SK-N-SH (cell line): ENCODE data around the gene TEX35. TPM values are rescaled to one million over a fixed set of nuclear protein-coding genes. Genes with fewer than 3 reads are reported as not detected.

ENCODE experiments used
- CTCF ChIA-PET: fragments of 300-600, 350-600 bp; formaldehyde crosslinking; extraction: SDS; loops from one replicate; lab custom pipeline; 2021; lab: Yijun Ruan, JAX
- POLR2A ChIA-PET: fragments of 350-600 bp; sonication (Branson Sonifier 250); formaldehyde crosslinking; extraction: SDS; loops from one replicate; lab custom pipeline; 2020; ENCODE audit warnings: antibody characterized with exemption, inconsistent platforms; lab: Yijun Ruan, JAX
- DNase-seq: peaks from one replicate; pipeline ENCODE4 v3.0.0; 2012
- H2AFZ ChIP-seq: fragments of 200-600 bp; sonication (generic); 2 replicates; pipeline ENCODE4 v1.8.1; 2016; ENCODE audit warnings: antibody characterized with exemption, mild to moderate bottlenecking, low read depth
- H3F3A ChIP-seq: fragments of 200-600 bp; sonication (generic); replicated peaks from 2 replicates; pipeline ENCODE3; 2016; ENCODE audit warnings: antibody characterized with exemption, mild to moderate bottlenecking; ENCODE audit not compliant: insufficient read depth
- H3K27ac ChIP-seq, 2 experiments: fragments of 200-500 bp in 1 of 2; fragments of 200-600 bp in 1 of 2; sonication (Bioruptor generic) in 1 of 2; sonication (generic), shearing (Covaris generic) in 1 of 2; 2 replicates each; pipeline versions ENCODE4 v1.5.1 to v1.6.1; 2014 to 2016; ENCODE audit warnings: low read depth in 2 of 2, inconsistent platforms in 1 of 2, low read length in 1 of 2, mild to moderate bottlenecking in 1 of 2, mixed read lengths in 1 of 2
- H3K27me3 ChIP-seq: fragments of 200-600 bp; sonication (generic), shearing (Covaris generic); 2 replicates; pipeline ENCODE4 v1.6.1; 2016; ENCODE audit warnings: mixed run types; ENCODE audit not compliant: insufficient read depth
- H3K36me3 ChIP-seq, 2 experiments: fragments of 200-500 bp in 1 of 2; fragments of 200-600 bp in 1 of 2; sonication (Bioruptor generic) in 1 of 2; sonication (generic) in 1 of 2; replicated peaks in 1 of 2; 2 replicates each; pipeline versions ENCODE3 to v1.5.1; 2014 to 2016; ENCODE audit warnings: low read length in 1 of 2, mild to moderate bottlenecking in 1 of 2; ENCODE audit not compliant: insufficient read depth in 2 of 2, control insufficient read depth in 1 of 2
- H3K4me1 ChIP-seq, 2 experiments: fragments of 200-500 bp in 1 of 2; fragments of 200-600 bp in 1 of 2; sonication (Bioruptor generic) in 1 of 2; sonication (generic), shearing (Covaris generic) in 1 of 2; 2 replicates each; pipeline versions ENCODE4 v1.5.1 to v1.6.1; 2014 to 2016; ENCODE audit warnings: low read depth in 1 of 2, low read length in 1 of 2, mixed run types in 1 of 2; ENCODE audit not compliant: insufficient read depth in 2 of 2, control insufficient read depth in 1 of 2
- H3K4me2 ChIP-seq: fragments of 200-600 bp; sonication (generic), shearing (Covaris generic); 2 replicates; pipeline ENCODE4 v1.6.1; 2017; ENCODE audit warnings: mixed run types
- H3K4me3 ChIP-seq, 2 experiments: fragments of 200-500 bp in 1 of 2; fragments of 200-600 bp in 1 of 2; sonication (Bioruptor generic) in 1 of 2; sonication (generic), shearing (Covaris generic) in 1 of 2; 2 replicates each; pipeline versions ENCODE4 v1.5.1 to v1.8.1; 2014 to 2016; ENCODE audit warnings: low read depth in 2 of 2, inconsistent platforms in 1 of 2, low read length in 1 of 2, mild to moderate bottlenecking in 1 of 2, mixed read lengths in 1 of 2, moderate library complexity in 1 of 2
- H3K79me2 ChIP-seq: fragments of 200-600 bp; sonication (generic); 2 replicates; pipeline ENCODE4 v1.8.1; 2017; ENCODE audit warnings: mild to moderate bottlenecking; ENCODE audit not compliant: insufficient read depth
- H3K9ac ChIP-seq: fragments of 200-600 bp; sonication (generic); 2 replicates; pipeline ENCODE4 v1.6.1; 2017; ENCODE audit warnings: mixed run types
- H3K9me2 ChIP-seq: fragments of 200-600 bp; sonication (generic); 2 replicates; pipeline ENCODE4 v1.6.1; 2017; ENCODE audit warnings: mixed run types
- H3K9me3 ChIP-seq: fragments of 200-600 bp; sonication (generic); 2 replicates; pipeline ENCODE4 v1.6.1; 2017; ENCODE audit warnings: mixed run types, mild to moderate bottlenecking, moderate library complexity
- H4K20me1 ChIP-seq: fragments of 200-600 bp; sonication (generic); 2 replicates; pipeline ENCODE4 v1.6.1; 2017; ENCODE audit warnings: mild to moderate bottlenecking, mixed run types; ENCODE audit not compliant: insufficient read depth
- CHD2 ChIP-seq: fragments of 150-350 bp; IDR thresholded peaks from 2 replicates; pipeline ENCODE4 v1.6.1; 2018; ENCODE audit warnings: low read length; ENCODE audit not compliant: partially characterized antibody
- EP300 ChIP-seq, 2 experiments: IDR thresholded peaks; 2 replicates each; pipeline versions ENCODE4 v1.4.0 to v1.6.1; 2012; ENCODE audit warnings: borderline replicate concordance in 1 of 2, low read depth in 1 of 2, low read length in 1 of 2
- FOSL2 ChIP-seq: IDR thresholded peaks from 2 replicates; pipeline ENCODE4 v1.4.0; 2012; ENCODE audit warnings: low read depth, mild to moderate bottlenecking, moderate library complexity, borderline replicate concordance
- MXI1 ChIP-seq: IDR thresholded peaks from 2 replicates; pipeline ENCODE4 v1.6.1; 2012; ENCODE audit warnings: mild to moderate bottlenecking, low read depth, low read length, improper control_type of control experiment
- NFIC ChIP-seq: IDR thresholded peaks from 2 replicates; pipeline ENCODE4 v1.4.0; 2012; ENCODE audit warnings: borderline replicate concordance
- NRF1 ChIP-seq: IDR thresholded peaks from 2 replicates; pipeline ENCODE4 v1.6.1; 2012; ENCODE audit warnings: low read depth, mild to moderate bottlenecking, low read length
- REST ChIP-seq: IDR thresholded peaks from 2 replicates; pipeline ENCODE4 v1.6.1; 2012; ENCODE audit warnings: mild to moderate bottlenecking, low read depth, low read length, moderate library complexity
- RFX5 ChIP-seq: IDR thresholded peaks from 2 replicates; pipeline ENCODE4 v1.6.1; 2012; ENCODE audit warnings: mild to moderate bottlenecking, improper control_type of control experiment, low read length
- RXRA ChIP-seq: IDR thresholded peaks from 2 replicates; pipeline ENCODE4 v1.4.0; 2012; ENCODE audit warnings: low read depth, mild to moderate bottlenecking, borderline replicate concordance
- SIN3A ChIP-seq: IDR thresholded peaks from 2 replicates; pipeline ENCODE4 v1.6.1; 2012; ENCODE audit warnings: low read depth, mild to moderate bottlenecking, low read length, moderate library complexity, borderline replicate concordance
- SMC3 ChIP-seq: IDR thresholded peaks from 2 replicates; pipeline ENCODE4 v1.6.1; 2012; ENCODE audit warnings: low read depth, low read length, improper control_type of control experiment
- TAF1 ChIP-seq: IDR thresholded peaks from 2 replicates; pipeline ENCODE4 v1.6.1; 2012; ENCODE audit warnings: low read depth, mild to moderate bottlenecking, low read length, moderate library complexity, borderline replicate concordance
- TCF12 ChIP-seq: IDR thresholded peaks from 2 replicates; pipeline ENCODE4 v1.4.0; 2012
- TEAD4 ChIP-seq: IDR thresholded peaks from 2 replicates; pipeline ENCODE4 v1.4.0; 2012; ENCODE audit warnings: mild to moderate bottlenecking, borderline replicate concordance; ENCODE audit not compliant: insufficient read depth
- USF1 ChIP-seq: IDR thresholded peaks from 2 replicates; pipeline ENCODE4 v1.4.0; 2012; ENCODE audit warnings: low read depth, borderline replicate concordance
- YY1 ChIP-seq: IDR thresholded peaks from 2 replicates; pipeline ENCODE4 v1.4.0; 2012; ENCODE audit warnings: low read depth, mild to moderate bottlenecking
- WGBS: methylation state at CpG from one replicate; pipeline ENCODE4 v1.1.6; 2017; ENCODE audit warnings: low lambda C conversion rate; 5-methylcytosine and 5-hydroxymethylcytosine counted together
- polyA plus RNA-seq, 3 experiments: library from polyadenylated mRNA; depleted of rRNA; stranded (reverse); fragments of >200 nt; gene quantifications; 2 replicates each; pipeline ENCODE4 v1.2.3, GENCODE V29; 2012

Gene TEX35
- polyA plus RNA-seq, 1 of the 3 experiments (the other 2 are of a cell fraction), result 0.03 TPM

GRCh38 chr1:178532392-178532791 lies 19.5 kb downstream of the TEX35 start (continued):
- peak; percentile 22 for TF ChIP-seq CHD2
- no peak for TF ChIP-seq FOSL2
- TF ChIP-seq EP300 (IDR thresholded peaks at IDR 0.05; ENCODE audit: borderline replicate concordance in 1 of 2, low read depth in 1 of 2, low read length in 1 of 2), result no peak
- TF ChIP-seq USF1, result no peak
- TF ChIP-seq SMC3, result peak; percentile 84

DNA sequence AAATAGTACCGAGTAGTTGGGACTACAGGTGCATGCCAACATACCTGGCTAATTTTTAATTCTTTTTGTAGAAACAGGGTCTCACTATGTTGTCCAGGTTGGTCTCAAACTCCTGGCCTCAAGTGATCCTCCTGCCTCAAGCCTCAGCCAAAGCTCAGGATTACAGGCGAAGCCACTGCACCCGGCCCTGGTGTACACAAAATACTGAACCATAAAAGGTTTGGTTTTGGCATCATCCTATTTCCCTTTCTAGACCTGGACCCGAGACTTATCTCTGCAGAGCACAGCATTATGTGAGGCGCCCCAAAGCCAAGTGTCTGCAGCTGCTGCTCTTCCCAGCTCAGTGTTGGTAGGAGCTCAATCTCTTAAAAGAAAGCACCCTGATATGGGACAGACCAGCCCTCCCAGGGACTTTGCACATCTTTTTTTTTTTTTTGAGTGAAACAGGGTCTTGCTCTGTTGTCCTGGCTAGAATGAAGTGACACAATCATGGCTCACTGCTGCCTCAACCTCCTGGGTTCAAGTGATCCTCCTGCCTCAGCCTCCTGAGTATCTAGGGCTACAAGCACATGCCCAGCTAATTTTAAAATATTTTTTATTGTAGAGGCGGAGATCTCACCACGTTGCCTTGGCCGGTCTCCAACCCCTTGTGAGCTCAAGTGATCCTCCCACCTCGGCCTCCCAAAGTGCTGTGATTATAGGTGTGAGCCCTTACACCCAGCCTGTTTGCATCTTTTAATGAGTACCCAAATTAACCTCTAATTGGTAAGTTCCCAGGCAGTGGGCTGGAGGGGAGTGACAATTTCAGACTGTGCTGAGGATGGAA lies 20.4 kb downstream of the TEX35 start:
- Histone ChIP-seq H3K27me3 (no peaks in the 10 kb centered on the region), H4K20me1 (no peaks in the 10 kb centered on the region), H3K9me2 (no peaks in the 10 kb centered on the region), H3K4me2 (no peak overlapping the region), H3F3A (peaks cover 18% of the 10 kb centered on the region), H3K9ac (no peak overlapping the region), H2AFZ (no peak overlapping the region), H3K4me1 (peaks cover 21 to 29% of the 10 kb centered on the region in 2 experiments; a peak in 3 of 4 replicates), H3K36me3 (no peaks in the 10 kb centered on the region), H3K79me2 (no peaks in the 10 kb centered on the region), H3K27ac (no peak overlapping the region), H3K4me3 (no peak overlapping the region), H3K9me3 (no peaks in the 10 kb centered on the region)
- ChIA-PET CTCF (interaction anchor here (0.6 to 6.9 kb wide), 31 partner anchors 9 to 837 kb away, joined by 3 to 68 read pairs (median 4); partner anchors contain the start of gene TOR3A), POLR2A (no interaction called here)
- 93% methylated on average over 9 of the region's 9 CpGs for WGBS
- TF ChIP-seq SIN3A, result no peak
- TF ChIP-seq SMC3, result no peak
- TF ChIP-seq YY1, result no peak
- TF ChIP-seq TCF12, result no peak
- no peak for TF ChIP-seq TEAD4
- no peak for TF ChIP-seq FOSL2
- no peak for TF ChIP-seq NRF1
- no peak for DNase-seq

GRCh38 chr1:178534137-178534868 lies 21.4 kb downstream of the TEX35 start:
- H3K36me3 ChIP-seq, result no peaks in the 10 kb centered on the region
- H3K4me2 ChIP-seq, result no peak overlapping the region
- no peaks in the 10 kb centered on the region for H3K9me2 ChIP-seq
- H3K9ac ChIP-seq, result no peak overlapping the region
- ChIA-PET POLR2A (no interaction called here), CTCF (interaction anchor here (0.6 to 6.9 kb wide), 8 partner anchors 8 to 468 kb away, joined by 3 to 68 read pairs (median 20); no protein-coding TSS in a partner anchor)
- no peak overlapping the region for H3K27ac ChIP-seq
- no peak overlapping the region for H2AFZ ChIP-seq
- no peaks in the 10 kb centered on the region for H3K79me2 ChIP-seq
- H4K20me1 ChIP-seq, result no peaks in the 10 kb centered on the region
- WGBS, result 98% methylated on average over 7 of the region's 9 CpGs
- no peak for DNase-seq
- no peak overlapping the region for H3K4me3 ChIP-seq
- peaks cover 17 to 38% of the 10 kb centered on the region in 2 experiments; a peak in 3 of 4 replicates for H3K4me1 ChIP-seq
- H3F3A ChIP-seq, result peaks cover 18% of the 10 kb centered on the region
- H3K27me3 ChIP-seq, result no peaks in the 10 kb centered on the region
- no peaks in the 10 kb centered on the region for H3K9me3 ChIP-seq
- TF ChIP-seq TAF1, result no peak
- TF ChIP-seq NFIC, result no peak
- no peak for TF ChIP-seq RFX5
- TF ChIP-seq MXI1, result no peak
- TF ChIP-seq REST, result no peak
- no peak for TF ChIP-seq RXRA
- TF ChIP-seq USF1, result no peak
- no peak for TF ChIP-seq TCF12
- no peak for TF ChIP-seq FOSL2
- no peak for TF ChIP-seq CHD2
